Thyroid gland (tissue), 4 donors: ENCODE measurements around the gene NUDT3. TPM values are rescaled to one million over a fixed set of nuclear protein-coding genes. Genes with fewer than 3 reads are reported as not detected.

Experiments used
- DNase-seq, 2 donors: peaks; one replicate each; pipeline ENCODE4 v3.0.0-alpha.2; 2019
- H3K27ac ChIP-seq, 3 donors: fragments of 200-600 bp; sonication (generic); 1 replicate in 2 of 3; 2 replicates in 1 of 3; pipeline ENCODE4 v1.5.1; 2016 to 2019; ENCODE audit warnings: mild to moderate bottlenecking in 1 of 3, moderate library complexity in 1 of 3
- H3K27me3 ChIP-seq: fragments of 200-600 bp; sonication (generic); one replicate; pipeline ENCODE4 v1.5.1; 2019
- H3K36me3 ChIP-seq, 2 donors: fragments of 200-600 bp; sonication (generic); one replicate each; pipeline ENCODE4 v1.5.1; 2016 to 2019
- H3K4me1 ChIP-seq, 2 donors: fragments of 200-600 bp; sonication (generic); one replicate each; pipeline ENCODE4 v1.5.1; 2017 to 2019
- H3K4me3 ChIP-seq, 3 donors: fragments of 200-600 bp; sonication (generic); replicated peaks in 1 of 3; 1 replicate in 2 of 3; 2 replicates in 1 of 3; pipeline ENCODE4 v1.5.1; 2016; ENCODE audit warnings: mild to moderate bottlenecking in 1 of 3
- H3K9me3 ChIP-seq: fragments of 200-600 bp; sonication (generic); one replicate; pipeline ENCODE4 v1.5.1; 2017
- POLR2A ChIP-seq, 2 donors: fragments of 450-650 bp; IDR thresholded peaks; one replicate each; pipeline ENCODE4 v1.6.1; 2017; ENCODE audit warnings: antibody characterized with exemption in 2 of 2, mild to moderate bottlenecking in 2 of 2, moderate library complexity in 1 of 2
- WGBS, 2 donors: methylation state at CpG; one replicate each; pipeline ENCODE4 v1.1.5; 2017; 5-methylcytosine and 5-hydroxymethylcytosine counted together
- intact Hi-C: fragments of 100-400 bp; cut with DNase I; formaldehyde crosslinking; loops from one replicate; pipeline ENCODE4 v1.15.1; 2023
- total RNA-seq, 4 donors: library from RNA; depleted of rRNA; stranded (reverse); fragments of >200 nt; gene quantifications; one replicate each; pipeline ENCODE4 v1.2.3, GENCODE V29; 2016
- TF ChIP-seq, protein P1 (sequence below), 6 experiments: fragments of 200-600 bp in 3 of 6; fragments of 450-650 bp in 3 of 6; sonication (generic) in 3 of 6; IDR thresholded peaks; one replicate each; pipeline ENCODE4 v1.5.1; 2016 to 2019; ENCODE audit warnings: antibody characterized with exemption in 6 of 6, mild to moderate bottlenecking in 2 of 6, inconsistent platforms in 1 of 6, moderate library complexity in 1 of 6

The NUDT3 gene
- total RNA-seq, 4 donors from 2014 or later, result 68.1 to 98.9 (median 75.5) TPM

DNA sequence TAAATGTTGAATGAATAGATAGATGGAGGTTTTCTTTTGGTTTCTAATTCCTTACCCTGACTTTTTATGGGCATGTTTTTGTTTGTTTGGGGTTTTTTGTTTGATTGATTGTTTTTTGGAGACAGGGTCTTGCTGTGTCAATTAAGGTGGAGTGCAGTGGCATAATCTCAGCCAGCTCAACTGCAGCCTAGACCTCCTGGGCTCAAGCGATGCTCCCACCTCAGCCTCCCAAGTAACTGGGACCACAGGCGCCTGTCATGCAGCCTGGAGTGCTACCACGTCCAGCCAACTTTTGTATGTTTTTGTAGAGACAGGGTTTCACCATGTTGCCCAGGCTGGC, 1.5 kb upstream of the NUDT3 start:
- H3K4me3 ChIP-seq, result no peak overlapping the region
- H3K9me3 ChIP-seq, result no peaks in the 10 kb centered on the region
- no peak for DNase-seq
- no peak for TF ChIP-seq POLR2A (IDR thresholded peaks at IDR 0.05)
- TF ChIP-seq, protein P1, sequence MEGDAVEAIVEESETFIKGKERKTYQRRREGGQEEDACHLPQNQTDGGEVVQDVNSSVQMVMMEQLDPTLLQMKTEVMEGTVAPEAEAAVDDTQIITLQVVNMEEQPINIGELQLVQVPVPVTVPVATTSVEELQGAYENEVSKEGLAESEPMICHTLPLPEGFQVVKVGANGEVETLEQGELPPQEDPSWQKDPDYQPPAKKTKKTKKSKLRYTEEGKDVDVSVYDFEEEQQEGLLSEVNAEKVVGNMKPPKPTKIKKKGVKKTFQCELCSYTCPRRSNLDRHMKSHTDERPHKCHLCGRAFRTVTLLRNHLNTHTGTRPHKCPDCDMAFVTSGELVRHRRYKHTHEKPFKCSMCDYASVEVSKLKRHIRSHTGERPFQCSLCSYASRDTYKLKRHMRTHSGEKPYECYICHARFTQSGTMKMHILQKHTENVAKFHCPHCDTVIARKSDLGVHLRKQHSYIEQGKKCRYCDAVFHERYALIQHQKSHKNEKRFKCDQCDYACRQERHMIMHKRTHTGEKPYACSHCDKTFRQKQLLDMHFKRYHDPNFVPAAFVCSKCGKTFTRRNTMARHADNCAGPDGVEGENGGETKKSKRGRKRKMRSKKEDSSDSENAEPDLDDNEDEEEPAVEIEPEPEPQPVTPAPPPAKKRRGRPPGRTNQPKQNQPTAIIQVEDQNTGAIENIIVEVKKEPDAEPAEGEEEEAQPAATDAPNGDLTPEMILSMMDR (IDR thresholded peaks at IDR 0.05), result no peak
- H3K27ac ChIP-seq, result no peak overlapping the region
- peaks cover 6 to 14% of the 10 kb centered on the region in 2 donors for H3K4me1 ChIP-seq
- 92 to 93% methylated on average over 3 of the region's 3 CpGs for WGBS, 2 donors
- intact Hi-C loops, result loop anchor here (2.0 kb wide), 1 partner anchor 145 kb away; the partner anchor contains the start of gene SMIM29
- H3K36me3 ChIP-seq, result no peaks in the 10 kb centered on the region
- H3K27me3 ChIP-seq, result no peaks in the 10 kb centered on the region

DNA sequence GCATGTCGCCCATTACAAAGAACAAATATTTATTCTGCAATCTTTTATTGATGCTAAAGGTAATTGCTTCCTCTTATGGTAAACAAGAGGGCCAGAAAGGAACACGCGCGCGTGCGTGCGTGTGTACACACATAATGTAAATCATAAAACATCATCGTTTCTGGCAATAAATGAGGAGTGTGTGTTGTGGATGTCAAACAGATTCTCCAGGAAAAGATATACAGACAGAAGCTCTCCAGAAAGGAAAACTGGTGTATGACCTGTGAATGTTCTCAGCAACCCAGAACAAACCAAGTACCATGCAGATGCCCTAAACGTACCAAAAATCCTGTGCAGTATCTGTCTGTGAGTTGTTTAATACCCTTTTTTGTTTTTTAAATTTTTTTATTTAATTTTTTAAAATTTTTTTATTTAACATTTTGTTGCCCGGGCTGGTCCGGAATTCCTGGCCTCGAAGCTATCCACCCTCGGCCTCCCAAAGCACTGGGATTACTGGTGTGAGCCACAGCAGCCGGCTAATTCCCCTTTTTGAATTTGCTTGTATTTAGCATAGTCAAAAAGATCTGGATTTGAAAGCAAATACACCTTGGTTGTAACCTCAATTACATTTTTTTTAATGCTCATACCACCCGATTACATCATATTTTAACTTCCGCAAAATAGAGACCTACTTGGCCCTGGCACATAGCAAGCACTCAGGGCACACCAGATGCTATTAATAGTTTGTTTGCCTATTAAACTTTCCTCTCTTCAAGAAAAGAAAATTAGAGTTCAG, 909 bp upstream of the NUDT3 start:
- peak overlapping the region; percentile 30 to 83 (median 74) for H3K4me3 ChIP-seq
- no peaks in the 10 kb centered on the region for H3K36me3 ChIP-seq
- WGBS, 2 donors, result 69 to 70% methylated on average over 16 of the region's 16 CpGs
- TF ChIP-seq POLR2A (IDR thresholded peaks at IDR 0.05), result no peak
- TF ChIP-seq, protein P1 (IDR thresholded peaks at IDR 0.05), result no peak
- H3K4me1 ChIP-seq, result peaks cover 6 to 15% of the 10 kb centered on the region in 2 donors
- DNase-seq, result no peak
- H3K27ac ChIP-seq, result peak overlapping the region; percentile 46 to 95 (median 74)
- no peaks in the 10 kb centered on the region for H3K9me3 ChIP-seq
- intact Hi-C loops, result loop anchor here (2.0 kb wide), 1 partner anchor 145 kb away; the partner anchor contains the start of gene SMIM29
- no peaks in the 10 kb centered on the region for H3K27me3 ChIP-seq

DNA sequence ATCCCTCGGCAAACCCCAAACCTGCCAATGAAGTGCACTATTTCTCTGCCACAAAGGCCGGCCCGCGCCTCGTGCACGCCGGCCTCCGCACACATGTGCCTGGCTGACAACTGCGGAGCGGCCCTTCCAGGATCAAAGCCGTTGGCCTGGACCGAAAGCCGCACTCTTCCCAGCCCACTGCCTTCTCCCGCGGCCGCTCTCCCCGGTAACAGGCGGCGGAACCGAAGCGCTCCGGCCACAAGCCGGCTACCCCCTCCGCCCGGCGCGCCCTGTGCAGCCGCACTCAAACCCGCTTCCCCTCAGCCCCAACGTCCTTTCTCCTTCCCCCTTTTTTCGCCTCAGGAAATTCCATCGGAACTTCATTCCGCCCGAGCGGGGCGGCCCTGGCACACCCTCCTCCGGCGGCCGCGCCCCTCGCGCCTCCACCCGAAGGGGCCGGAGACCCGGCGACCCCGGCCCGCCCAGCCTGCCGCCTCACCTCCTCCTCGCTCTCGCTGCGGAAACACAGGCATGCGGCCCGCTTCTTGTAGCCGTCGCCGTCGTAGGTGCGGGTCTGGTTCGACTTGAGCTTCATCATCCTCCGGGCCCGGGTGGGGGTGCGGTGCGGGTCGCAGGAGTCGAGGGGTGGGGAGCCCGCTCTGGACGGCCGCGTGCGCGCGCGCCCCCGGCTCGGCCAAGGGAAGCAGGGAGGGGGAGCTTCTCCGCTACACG, 528 bp downstream of the NUDT3 start:
- Histone ChIP-seq H3K9me3 (no peaks in the 10 kb centered on the region), H3K4me3 (peak overlapping the region; percentile 74 to 94 (median 83)), H3K4me1 (peaks cover 6 to 29% of the 10 kb centered on the region in 2 donors), H3K27ac (peak overlapping the region; percentile 93 to 95 (median 93)), H3K36me3 (no peaks in the 10 kb centered on the region), H3K27me3 (no peaks in the 10 kb centered on the region)
- intact Hi-C loops, result loop anchor here (2.0 kb wide), 1 partner anchor 143 kb away; the partner anchor contains the start of gene SMIM29
- 1% methylated on average over 42 to 49 of the region's 78 CpGs for WGBS, 2 donors
- DNase-seq, result peak; percentile 62 to 64
- peak in 1 of 2 donors; percentile 24 for TF ChIP-seq POLR2A (IDR thresholded peaks at IDR 0.05)
- TF ChIP-seq, protein P1 (IDR thresholded peaks at IDR 0.05), result no peak

DNA sequence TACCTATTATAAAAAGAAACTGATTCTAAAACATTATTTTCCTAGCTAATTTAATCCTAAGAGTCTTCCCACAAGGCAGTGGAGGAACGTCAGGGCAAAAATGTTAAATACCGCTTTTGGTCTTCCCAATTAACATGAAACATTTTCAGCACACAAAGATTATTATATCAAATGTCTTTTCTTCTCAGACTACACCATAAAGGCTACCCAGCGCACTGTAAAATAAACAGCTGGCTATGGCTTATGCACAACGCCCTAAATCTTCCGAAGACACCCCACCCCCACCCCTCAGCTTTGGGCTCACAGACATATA, 1.0 kb downstream of the NUDT3 start:
- no peaks in the 10 kb centered on the region for H3K9me3 ChIP-seq
- TF ChIP-seq, protein P1 (IDR thresholded peaks at IDR 0.05), result no peak
- TF ChIP-seq POLR2A (IDR thresholded peaks at IDR 0.05), result no peak
- peak overlapping the region; percentile 74 to 94 (median 83) for H3K4me3 ChIP-seq
- WGBS, 2 donors, result 1 to 3% methylated on average over 5 of the region's 5 CpGs
- H3K4me1 ChIP-seq, result peaks cover 11 to 33% of the 10 kb centered on the region in 2 donors
- DNase-seq, result no peak
- H3K27ac ChIP-seq, result peak overlapping the region; percentile 93 to 95 (median 93)
- H3K36me3 ChIP-seq, result no peaks in the 10 kb centered on the region
- H3K27me3 ChIP-seq, result no peaks in the 10 kb centered on the region
- intact Hi-C loops, result no loop called here
